M059J (cell line): ENCODE measurements around the gene CDCA5. TPM values are rescaled to one million over a fixed set of nuclear protein-coding genes. Genes with fewer than 3 reads are reported as not detected.

Source experiments
- DNase-seq: peaks from one replicate; pipeline ENCODE4 v3.0.0-alpha.2; 2012; ENCODE audit warnings: low read depth
- total RNA-seq: library from RNA; depleted of rRNA; stranded (reverse); fragments of >200 nt; shearing (Covaris generic); gene quantifications from 2 replicates; pipeline ENCODE4 v1.2.3, GENCODE V29; 2014

Gene CDCA5
- total RNA-seq, 1 experiment from 2014 or later: 56.8 TPM

DNA sequence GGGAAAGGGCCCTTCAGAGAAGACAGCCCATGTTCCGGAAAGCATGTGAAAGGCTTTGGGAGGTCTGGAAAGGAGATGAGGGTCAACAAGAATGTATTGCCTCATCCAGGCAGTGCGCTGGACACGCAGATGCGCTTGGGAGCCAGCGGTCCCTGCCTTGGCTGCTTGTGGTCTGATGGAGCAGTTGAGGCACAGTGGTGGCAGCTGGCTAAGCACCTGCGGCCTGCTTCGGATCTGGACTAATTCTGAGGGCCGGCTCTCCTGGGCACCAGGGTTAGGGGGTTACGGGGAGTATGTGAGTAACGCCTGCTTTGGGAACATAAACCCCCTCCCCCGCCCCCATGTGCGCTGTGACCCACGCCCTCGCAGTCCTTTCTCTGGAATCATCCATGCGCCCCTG is 23.2 kb upstream of the CDCA5 start:
- no peak for DNase-seq

DNA sequence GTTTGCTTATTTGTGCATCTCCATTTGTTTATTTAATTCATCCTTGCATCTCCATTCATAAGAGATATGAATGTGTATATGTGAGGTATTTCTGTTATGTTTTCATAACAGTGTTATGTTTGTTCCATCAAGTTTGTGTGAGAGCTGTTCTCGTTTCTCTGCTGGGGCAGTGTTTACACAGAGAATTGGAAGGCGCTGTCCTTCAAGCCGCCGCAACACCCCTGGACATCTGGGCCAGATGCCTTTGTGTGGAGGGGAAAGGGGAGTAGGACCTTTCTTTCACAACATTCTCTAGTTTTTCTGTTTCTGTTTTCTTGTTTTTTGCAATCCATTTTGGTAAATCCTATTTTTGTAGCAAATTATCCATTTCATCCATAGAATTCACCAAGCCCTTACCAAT is 20.8 kb upstream of the CDCA5 start:
- DNase-seq: no peak

DNA sequence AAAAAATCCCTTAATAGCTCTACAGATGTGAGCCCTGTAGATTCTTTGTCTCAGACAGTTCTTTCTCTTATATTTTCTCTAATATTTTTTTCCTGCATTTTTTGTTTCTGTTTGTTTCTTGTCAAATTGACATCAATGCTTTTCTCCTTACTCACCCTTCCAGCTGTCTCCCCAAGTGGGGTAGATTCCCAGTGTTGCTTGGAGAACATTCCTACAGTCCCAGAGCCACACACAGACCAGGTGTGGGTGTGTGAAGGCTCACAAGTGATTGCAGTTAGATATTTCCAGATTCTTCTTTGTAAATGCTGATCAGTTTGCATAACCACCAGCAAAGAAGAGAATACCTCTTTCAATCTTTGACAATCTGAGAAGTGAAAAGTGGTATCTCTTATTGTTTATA is 19.6 kb upstream of the CDCA5 start:
- DNase-seq: no peak

DNA sequence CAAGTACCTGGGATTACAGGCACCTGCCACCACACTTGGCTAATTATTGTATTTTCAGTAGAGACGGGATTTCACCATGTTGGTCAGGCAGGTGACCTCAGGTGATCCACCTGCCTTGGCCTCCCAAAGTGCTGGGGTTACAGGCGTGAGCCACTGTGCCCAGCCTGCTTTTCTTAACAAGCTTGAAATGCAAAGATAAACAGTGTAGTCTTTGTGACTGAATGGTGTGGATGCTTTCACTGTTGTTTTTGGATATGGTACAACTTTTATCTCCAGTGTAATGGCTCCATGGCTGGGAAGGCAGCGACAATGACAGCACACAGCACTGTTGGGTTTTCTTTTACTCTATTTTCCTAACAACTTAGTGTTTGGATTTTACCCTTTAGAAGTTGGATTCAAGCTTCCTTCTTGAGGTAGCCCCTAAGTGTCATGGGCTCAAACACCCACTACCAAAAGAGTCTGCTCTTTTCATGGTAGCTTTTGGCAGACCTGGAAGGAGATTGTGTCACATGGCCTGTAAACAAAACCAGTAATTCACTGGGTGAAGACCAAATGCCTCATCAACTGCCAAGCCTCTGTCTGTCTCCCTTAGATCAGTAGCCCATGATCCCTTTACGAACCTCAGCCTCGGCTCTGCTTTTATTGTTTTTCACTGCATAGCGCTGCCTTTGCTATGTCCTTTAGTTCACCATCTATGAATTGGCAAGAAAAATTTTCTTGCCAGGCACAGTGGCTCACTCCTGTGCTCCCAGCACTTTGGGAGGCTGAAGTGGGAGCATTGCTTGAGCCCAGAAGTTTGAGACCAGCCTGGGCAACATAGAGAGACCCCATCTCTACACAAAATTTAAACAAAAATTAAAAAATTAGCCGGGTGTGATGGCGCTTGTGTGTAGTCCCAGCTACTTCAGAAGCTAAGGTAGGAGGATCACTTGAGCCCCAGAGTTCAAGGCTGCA is 18.6 kb upstream of the CDCA5 start:
- DNase-seq: peak; percentile 55

DNA sequence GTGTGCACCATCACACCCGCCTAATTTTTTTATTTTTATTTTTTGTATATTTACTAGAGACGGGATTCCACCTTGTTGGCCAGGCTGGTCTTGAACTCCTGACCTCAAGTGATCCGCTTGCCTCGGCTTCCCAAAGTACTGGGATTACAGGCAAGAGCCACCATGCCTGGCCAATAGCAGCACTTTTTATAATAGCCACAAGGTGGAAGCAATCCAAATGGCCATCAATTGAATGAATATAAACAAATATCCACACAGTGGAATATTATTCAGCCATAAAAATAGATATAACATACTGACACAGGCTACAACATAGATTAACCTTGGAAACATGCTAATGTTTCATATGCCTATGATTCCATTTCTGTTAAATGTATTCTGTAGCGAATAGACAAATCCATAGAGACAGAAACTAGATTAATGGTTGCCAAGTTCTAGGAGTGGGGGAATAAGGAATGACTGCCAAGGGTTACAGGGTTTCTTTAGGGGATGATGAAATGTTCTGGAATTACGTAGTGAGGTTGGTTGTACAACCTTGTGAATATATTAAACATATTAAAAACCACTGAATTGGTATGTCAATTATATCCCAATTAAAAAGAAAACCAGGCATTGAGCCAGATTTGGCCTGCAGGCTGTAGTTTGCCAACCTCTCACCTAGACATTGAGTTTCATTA is 17.0 kb upstream of the CDCA5 start:
- DNase-seq: no peak

DNA sequence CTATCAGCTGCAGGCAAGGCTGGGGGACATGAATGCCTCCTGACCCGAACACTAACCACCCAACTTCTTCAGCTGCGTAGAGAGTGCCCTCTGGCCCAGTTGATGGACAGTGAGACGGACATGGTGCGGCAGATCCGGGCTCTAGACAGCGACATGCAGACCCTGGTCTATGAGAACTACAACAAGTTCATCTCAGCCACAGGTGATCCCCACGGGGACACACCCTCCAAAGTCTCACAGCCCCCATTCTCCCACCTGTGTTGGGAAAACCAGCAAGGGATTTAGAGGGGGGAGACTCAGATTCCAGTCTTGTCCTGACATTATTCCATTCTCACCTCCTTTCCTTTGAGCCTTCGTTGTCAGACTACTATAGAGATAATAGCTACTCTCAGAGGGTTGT is 13.1 kb upstream of the CDCA5 start:
- no peak for DNase-seq

DNA sequence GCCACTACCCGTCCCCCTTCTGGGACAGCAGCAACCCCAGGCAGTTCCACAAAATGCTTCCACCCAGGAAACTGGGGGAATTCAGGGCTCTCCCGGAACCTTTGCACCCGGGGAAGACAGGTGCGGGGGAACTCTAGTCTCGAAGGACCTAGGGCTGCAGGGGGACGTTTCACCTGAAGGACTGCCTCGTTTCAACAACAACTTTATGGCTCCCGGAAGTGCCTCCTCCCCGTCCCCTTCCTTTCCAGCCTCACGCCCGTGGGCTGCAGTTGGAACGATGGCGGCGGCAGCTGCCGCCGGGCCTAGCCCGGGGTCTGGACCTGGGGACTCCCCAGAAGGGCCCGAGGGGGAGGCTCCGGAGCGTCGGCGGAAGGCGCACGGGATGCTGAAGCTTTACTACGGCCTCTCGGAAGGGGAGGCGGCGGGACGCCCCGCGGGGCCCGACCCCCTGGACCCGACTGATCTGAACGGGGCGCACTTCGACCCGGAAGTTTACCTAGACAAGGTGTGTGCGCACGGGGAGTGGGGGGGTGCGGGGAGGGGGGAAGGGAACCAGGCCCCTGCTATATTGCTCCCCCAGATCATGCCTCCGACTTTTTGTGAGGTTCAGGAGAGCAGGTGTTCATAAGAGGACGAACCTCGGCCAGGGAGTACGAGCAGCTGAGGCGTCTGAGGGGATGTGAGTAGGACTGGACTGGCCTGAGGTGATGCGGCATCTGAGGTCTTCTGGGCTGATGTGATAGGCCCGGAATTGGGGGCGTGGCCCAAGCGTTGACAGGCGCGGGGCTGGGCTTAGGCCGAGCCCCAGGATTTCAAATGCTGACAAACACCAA is 12.3 kb upstream of the CDCA5 start, which contains the start of gene VPS51:
Gene VPS51, plus strand, starts transcription at position 241 of the 833 bp plus-strand sequence. Its CDS starts 37 bp downstream, at position 278.
- peak; percentile 91 for DNase-seq

DNA sequence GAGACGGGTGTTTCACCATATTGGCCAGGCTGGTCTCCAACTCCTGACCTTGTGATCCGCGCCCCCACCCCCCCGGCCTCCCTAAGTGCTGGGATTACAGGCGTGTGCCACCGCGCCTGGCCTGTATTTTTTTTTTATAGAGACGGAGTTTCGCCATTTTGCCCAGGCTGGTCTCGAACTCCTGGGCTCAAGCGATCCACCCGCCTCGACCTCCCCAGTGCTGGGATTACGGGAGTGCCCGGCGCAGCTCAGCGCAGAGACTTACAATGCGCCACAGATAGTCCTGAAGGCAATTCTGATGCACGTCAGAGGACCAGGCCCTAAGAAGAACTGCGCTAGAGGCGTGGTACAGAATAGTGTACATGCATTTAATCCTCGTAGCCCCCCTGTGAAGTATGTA is 11.6 kb upstream of the CDCA5 start:
- DNase-seq: no peak

DNA sequence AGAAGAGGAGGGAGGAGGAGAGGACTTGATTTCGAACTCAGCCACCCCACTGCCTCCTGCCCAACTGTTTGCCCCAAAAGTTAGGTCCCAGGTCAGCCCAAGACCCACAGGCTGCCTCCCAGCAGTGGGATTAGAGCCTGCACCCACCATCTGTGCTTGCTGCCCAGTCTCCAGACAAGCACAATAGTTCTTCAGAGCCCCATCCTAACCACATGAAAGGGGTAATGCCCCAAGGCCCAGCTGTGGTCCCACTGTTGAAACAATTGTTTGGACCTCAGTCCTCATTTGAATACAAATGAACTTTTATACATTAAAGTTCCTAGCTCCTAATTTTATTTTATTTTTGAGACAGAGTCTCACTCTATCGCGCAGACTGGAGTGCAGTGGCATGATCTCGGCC is 6.8 kb upstream of the CDCA5 start:
- no peak for DNase-seq

DNA sequence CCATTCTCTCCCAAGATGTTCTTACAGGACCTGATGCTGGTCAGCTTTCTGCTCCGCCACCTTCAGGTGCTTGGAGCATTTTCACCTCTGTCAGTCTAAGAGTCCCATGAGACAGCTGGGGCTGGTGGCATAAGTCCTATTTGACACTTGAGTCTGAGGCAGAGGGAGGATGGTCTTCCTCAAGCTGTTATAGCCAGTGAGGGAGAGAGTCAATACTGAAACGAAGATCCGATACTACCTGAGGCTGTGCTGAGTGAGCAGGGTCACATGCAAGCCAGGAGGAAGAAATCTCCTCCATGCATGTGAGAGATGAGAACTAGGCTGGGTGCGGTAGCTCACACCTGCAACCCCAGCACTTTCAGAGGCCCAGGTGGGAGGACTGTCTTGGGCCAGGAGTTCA is 5.8 kb upstream of the CDCA5 start:
- no peak for DNase-seq

DNA sequence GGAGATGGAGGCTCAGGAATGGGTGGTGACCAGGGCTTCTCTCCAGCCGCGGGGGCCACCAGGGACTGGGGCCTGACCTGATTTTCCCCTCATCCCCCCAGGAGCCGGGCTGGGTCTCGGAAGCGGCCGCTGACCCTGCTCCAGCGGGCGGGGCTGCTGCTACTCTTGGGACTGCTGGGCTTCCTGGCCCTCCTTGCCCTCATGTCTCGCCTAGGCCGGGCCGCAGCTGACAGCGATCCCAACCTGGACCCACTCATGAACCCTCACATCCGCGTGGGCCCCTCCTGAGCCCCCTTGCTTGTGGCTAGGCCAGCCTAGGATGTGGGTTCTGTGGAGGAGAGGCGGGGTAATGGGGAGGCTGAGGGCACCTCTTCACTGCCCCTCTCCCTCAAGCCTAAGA is 4.0 kb upstream of the CDCA5 start:
- DNase-seq: no peak

DNA sequence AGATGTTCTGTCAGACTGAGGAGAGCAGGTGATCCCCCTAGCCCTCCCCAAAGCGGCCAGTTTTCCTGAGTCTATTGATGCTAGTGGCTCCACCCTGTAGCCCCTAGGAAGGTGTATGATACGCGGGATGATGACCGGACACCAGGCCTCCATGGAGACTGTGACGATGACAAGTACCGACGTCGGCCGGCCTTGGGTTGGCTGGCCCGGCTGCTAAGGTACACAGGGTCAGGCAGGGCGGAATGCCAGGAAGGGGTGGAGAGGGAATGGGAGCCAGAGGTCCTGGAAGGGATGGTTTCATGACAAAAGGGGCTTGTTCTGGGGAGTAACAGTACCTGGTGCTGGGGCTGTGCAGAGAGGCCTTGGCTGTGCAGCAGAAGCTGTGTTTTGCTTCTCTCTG is 3.4 kb upstream of the CDCA5 start:
- no peak for DNase-seq

DNA sequence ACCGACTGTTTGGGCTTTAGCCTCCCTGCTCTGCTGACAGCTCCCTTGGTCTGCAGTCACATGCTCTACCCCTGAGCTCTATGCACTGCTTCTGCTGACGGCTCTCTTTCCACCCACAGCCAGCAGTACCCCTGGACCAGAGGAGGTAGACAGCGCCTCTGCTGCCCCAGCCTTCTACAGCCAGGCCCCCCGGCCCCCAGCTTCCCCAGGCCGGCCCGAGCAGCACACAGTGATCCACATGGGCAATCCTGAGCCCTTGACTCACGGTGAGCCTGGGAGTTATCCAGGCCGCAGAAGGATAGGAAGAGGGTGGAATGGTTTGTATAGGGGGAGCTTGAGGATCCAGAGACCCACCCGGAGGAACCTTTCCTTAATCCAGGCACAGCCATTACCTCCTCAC is 3.0 kb upstream of the CDCA5 start:
- no peak for DNase-seq

DNA sequence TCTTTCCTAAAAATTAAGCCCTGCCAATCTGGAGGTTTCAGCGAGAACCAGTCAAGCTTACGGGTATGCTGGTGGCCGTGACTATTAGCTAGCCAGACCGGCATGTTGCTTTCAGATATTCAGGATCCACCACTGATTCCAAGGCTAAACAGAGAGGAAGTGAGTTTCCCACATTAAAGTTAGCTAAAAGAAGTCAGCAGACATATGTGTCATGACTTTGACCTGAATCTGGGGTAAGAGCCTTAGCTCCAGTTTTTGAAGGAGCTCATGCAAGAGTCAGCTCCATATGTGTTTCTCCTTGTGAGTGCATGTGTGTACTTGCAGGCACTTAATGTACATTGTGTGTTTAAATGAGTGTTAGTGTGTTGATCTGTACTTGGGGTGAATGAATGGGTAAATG is 1.6 kb upstream of the CDCA5 start:
- DNase-seq: no peak

DNA sequence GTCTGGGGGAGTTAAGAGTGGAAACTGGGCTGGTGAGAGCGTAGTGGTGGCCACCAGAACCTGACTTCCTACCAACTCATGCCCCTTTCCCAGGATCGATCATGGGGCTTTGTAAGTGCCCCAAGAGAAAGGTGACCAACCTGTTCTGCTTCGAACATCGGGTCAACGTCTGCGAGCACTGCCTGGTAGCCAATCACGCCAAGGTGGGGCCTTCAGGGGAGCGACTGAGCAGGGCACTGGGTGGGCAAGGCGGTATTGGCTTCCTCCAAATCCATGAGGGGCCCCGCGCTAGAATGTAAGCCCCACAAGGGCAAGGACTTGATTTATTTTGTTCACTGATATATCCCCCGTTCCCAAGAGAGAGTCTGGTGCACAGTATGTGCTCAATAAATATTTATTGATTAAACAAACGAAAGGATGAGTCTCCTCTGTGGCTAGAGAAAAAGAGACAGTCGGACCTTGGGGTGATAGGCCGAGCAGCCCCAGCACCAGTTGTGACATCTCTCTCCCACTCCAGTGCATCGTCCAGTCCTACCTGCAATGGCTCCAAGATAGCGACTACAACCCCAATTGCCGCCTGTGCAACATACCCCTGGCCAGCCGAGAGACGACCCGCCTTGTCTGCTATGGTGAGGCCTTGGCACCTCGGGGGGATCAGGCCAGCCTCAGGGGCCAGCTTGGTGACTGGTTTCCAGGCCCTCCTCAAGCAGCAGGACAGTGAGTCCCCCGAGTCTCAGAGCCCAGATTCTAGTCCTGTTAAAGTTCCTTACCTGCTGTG is 947 bp upstream of the CDCA5 start:
- no peak for DNase-seq

DNA sequence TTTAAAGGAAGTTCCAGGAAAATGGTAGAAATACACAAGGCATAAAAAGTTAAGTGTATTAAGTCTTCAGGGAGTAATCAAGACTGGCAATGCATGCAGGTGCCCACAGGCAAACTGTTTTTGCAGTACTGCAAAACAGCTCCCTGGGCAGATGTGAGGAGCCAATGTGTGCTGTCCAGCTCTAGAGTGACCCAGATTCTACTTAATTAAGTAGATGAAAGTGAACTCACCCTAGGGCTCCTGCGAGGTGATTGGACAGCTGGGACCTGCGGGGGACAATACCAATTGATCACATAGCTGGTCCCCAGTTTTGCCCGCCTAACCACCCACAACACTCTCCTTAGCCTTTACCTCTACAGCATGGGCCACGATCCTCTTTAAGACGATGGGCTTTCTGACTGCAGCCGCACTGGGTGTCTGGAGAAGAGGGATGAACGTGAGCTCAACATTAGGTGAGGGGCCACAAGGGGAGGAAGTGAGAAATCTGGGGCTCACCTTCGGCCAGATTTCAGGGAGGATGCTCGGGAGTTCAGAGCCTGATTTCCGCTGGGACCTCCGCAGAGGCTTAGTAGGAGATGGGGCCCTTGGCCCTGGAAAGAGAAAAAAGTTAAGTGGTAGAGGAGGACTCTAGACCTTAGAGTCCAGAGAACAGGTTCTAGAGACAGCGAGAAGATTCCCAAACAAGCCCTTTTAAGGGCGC is 556 bp downstream of the CDCA5 start:
- peak; percentile 15 for DNase-seq

DNA sequence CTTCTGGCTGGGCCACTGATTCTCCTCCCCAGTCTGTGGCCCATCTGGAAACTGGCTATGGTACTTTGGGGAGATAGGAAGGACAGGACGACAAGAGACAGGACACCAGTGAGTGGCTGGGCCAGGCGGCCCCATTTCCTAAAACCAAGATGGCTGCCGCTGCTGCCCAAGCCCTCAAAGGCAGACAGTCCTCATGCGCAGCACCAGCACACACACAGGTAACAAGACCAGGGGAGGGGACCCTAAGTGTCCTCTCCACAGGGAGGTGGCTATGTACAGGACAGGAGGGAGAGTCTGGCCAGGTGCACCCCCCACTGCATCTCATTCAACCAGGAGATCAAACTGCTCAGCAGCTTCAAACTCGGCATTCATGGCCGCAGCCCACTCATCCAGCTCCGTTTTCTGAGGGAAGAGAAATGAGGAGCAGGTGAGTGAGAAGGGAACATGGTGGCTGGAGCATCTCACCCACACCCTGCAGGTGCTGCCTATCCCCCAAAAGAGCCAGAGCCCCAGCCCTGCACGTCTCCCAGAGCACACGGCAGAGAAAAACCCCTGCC is 5.0 kb downstream of the CDCA5 start:
- DNase-seq: no peak

DNA sequence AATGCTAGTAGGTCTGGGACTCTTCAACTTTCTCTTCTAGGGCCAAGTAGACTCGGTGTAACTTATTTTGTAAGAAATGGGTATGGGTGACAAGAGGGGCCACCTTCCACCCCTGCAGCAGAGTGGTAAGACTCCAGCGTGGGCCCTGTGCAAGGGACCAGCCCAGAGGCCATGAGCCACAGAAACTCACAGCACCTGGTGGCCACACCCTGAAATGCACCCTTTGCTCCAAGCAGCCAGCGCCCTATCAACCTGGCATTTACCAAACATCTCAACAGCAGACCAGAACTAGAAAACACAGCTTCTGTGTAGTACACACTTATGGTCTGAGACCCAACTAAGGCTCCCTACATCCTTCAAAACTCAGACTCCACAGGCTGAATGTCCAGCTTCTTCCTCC is 5.7 kb downstream of the CDCA5 start:
- DNase-seq: peak; percentile 47

DNA sequence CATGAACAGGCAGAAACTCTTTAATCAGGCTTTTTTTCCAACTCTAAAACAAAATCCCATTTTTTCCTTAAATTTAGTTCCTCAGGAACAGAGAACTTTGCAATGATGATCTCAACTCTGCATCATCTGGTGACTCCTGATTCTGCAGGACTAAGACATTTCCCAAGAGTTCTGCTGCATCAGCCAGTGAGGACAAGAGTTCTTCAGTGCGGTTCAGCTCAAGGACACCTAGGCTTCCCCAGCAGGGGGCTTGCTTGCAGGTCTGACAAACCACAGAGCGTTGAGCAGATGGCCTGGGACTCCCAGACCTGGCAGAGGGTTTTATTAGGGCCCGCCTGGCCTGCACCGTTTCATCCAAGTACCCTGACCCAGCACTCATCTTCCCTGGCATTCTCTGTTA is 6.4 kb downstream of the CDCA5 start:
- DNase-seq: peak; percentile 29

DNA sequence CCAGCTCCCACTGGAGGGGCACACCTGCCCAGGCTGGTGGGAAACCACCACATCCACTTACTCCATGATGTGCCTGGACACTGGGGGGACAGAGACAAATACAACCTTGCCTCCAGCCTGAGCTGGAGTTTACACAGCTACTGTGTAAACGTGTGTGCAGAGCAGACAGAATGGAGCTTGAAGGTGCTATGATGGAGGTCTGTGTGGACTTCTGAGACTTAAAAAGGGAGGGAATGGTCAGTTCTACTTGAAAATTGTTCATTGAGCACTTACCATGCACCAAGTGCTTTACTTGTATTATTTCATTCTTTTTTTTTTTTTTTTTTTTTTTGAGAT is 11.2 kb downstream of the CDCA5 start:
- DNase-seq: no peak
